Activated T-helper 1 cell treated with Interleukin-2 at 50 U/mL for 16 hours (primary cell): Measurements from ENCODE around the gene IFT27.
A peak's percentile ranks its signal among the peaks of the same experiment; 100 is the strongest.
"Not testable (repeated sequence)": the region's sequence is repeated elsewhere in the genome, so short reads cannot be mapped to it uniquely, and the experiment has no call there.

ENCODE experiments used
- DNase-seq: peaks from one replicate; pipeline ENCODE4 v3.0.0-alpha.2; 2020; ENCODE audit warnings: low read depth

The IFT27 gene

DNA sequence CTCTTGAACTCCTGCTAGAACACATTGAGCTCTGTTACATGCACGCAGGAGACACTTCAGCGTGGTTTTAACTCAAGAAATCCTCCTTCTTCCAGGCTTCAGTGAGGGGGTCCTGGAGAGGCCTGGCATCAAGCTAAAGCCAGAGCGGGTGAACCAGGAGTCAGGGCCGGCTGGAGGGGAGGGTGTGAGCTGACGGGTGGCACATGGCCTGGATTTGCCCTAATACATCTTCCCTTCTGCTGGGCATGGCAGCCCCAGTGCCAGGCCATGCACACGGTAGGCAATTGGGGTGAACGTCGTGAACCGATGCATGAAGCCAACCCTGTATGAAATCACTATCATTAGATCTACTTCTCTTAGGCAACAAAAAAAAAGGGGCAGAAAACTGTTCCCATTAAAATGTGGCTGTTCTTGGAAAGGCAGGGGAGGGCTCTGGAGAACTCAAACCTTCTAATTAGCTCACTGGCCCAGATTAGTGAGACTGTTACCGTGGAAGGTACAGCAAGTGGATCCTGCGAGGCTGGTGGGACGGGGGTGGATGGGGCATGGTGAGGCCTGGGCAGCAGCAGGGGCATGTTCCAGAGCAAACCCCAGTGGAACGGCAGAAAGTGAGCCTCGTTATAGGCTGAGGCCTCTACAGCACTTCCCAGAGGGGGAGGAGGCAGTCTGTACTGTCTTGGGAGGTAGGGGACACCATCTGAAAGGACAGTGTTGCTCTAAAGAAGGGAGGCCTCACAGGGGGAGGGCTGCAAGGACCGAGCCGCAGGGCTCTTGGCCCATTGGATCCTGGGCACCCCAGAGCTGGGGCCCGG, 10.6 kb downstream of the IFT27 start:
- DNase-seq, result no peak

DNA sequence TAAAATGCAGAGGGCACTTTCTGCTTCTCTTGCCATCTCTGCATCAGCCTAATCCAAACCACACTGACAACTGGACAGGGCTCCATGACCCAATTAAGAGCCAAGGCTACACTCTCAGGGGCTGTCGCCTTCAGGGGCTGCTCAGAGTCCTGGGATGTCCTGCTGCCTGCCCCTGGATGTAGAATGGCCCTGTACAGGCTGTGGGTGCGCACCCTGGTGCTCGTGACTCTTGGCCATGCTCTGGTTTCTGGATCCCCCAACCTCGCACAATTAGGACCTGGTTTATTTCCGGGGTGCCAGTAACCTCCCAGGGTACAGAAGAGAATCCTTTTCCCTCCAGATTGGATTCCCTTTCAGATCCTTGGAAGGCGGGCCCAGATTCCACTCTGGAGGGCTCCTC, 11.3 kb downstream of the IFT27 start:
- no peak for DNase-seq

DNA sequence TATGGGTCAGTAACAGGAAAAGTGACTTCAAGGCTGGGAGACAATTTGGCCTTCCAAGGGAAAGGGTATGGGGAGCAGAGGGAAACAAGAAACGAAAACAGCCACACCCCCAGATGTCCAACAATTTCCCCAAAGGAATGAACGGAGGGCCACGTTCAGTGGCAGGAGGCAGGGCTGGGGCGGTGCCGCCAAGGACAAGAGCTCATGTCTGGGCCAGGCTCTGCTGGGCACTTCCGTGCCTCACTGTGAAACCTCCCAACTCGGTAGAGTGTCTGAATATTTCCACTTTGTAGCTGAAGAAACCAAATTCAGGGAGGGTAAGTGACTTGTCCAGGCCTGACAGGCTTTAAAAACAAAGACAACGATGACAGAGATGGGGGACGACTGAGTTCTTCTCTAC, 11.9 kb downstream of the IFT27 start:
- no peak for DNase-seq

DNA sequence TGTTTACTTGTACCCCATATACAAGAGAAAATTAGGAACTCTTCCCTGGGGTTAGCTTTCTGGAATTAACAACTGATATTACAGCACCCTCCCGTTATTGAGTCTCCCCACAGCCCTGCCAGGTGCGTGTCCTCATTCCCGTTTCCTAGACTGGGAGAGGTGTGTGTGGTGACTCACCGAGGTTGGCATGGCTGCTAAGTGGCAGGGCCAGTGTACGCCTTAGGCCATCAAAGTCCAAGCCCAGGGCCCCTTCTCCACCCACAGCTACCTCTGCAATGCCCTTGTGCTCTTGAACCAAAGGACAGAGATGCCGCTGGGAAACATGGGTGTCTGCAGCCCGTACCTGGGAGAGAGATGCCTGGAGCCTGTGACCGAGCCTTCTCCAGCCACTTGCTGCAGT, 12.3 kb downstream of the IFT27 start:
- no peak for DNase-seq

DNA sequence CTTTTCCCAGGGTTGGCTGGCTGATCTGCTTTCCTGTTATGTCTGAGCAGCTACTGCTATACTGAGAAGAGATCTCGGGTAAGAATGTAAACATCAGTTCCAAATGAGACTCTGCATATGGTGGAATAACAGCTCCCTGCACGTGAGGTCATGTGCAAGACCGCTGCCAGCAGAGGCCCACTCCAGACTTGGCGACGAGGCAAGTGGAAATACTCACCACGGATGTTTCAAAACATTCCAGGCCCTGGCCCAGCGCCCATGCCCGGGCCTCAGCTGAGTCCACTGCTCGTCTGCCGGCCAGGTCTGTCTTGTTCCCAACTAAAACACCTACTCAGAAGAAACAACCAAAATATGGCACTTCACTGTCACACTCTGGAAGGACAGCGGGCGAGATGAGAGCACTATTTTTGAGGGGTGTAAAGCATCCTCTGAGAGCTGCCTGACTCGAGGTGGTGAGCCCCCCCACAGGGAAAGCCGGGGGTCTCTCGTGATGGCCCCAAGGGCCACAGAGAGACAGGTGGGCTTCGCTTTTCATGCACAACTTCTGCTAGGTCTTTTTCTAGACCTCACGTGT, 13.1 kb downstream of the IFT27 start:
- no peak for DNase-seq

DNA sequence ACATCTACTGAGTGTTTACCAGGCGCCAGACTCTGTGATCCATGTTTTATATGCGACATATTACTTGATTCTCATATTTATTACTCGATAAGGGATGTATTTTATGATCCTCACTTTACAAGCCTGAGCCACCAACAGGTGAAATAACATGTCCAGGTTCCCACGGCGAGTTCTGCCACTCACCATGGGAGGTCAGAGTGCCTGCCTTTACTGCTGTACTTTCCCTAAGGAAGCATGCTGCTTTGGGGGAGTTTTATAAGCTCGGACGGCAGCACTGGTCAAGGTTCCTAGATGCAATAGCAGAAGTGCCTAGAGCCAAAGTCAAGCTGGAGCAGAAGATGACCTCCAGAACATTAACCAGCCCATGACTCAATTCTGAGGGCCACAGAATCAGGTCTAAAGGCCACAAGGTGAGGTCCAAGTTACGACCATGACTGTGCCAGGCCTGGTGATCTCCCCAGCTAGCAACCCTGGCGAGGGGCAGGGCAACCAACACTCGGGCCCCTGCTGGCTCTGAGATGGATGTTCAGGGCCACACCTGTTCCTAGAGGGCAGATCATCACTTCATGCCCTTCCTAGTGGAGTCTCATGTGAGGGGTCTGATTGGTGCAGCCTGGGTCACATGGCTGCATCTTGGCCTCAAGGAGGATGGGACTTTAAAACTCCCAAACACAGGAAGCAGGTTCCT, 14.2 kb downstream of the IFT27 start:
- no peak for DNase-seq

DNA sequence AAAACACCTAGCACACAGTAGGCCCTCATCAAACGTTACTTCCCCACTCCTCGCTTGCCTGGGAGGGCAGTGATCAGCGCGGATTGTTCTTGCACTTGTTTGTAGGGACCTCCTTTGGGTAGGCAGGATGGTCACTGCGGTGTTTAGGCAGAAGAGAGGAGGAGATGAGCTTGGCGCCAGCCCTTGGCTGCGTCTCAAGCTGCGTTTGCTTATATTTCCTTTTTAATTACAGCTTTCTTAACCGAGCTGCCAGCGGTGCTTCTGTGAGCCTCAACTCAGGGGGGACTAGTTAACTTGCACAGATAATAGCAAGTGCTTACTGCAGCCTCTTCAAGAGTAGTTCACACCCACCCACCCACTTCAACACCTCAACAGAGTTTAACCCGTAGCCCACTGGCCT, 15.1 kb downstream of the IFT27 start:
- no peak for DNase-seq

DNA sequence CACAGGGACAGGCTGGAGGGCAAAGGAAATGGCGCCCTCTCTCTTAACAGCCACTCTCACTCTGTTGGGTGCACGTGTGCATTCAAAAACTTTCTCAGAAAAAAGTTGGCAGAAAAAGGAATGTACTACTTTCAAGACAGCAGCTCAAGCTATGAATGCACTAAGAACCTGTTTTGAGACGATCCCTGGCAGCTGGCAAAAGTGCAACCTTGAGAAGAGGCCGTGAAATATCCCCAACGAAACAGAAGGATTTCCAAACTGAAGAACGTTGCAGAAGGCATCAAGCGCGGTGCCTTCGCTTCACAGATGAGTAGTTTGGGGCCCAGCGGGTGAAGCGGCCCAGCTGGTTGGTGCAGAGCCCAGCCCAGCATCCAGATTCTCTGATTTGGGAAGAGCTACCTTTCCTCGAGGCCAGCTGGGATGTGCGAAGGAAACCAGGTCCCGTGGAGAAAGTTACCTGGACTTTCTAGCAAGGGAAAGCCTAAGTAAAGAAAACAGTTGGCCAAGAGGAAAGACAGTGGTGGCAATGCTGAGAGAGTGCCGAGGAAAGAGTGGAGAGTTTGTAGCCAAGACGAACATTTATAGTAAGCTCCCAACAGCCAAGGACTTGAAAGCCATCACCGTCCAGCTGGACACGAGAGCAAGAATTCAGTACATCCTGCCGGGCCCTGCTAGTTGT, 16.3 kb downstream of the IFT27 start:
- no peak for DNase-seq

DNA sequence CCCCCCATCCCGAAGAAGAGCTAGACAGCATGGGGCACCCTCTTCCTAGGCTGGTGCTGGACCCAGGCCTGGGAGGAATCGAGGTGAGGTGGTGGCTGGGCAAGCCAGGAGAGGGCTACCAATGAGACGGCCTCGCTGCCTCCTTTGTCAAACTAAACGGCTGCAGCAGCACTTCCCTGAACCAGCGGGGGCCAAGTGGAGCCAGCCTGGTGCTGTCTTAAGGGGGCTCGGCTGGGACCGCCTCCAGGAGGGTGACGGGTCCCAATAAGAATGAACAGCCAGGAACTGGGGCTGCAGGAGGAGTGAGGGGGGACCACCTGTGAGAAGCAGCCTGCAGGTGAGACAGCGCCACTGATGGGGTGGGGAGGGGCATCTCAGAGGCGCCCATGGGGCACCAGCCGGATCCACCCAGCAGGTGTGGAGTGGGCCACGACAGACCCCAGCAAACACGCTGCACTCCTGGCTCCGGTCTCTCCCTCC, 17.1 kb downstream of the IFT27 start:
- DNase-seq, result no peak

DNA sequence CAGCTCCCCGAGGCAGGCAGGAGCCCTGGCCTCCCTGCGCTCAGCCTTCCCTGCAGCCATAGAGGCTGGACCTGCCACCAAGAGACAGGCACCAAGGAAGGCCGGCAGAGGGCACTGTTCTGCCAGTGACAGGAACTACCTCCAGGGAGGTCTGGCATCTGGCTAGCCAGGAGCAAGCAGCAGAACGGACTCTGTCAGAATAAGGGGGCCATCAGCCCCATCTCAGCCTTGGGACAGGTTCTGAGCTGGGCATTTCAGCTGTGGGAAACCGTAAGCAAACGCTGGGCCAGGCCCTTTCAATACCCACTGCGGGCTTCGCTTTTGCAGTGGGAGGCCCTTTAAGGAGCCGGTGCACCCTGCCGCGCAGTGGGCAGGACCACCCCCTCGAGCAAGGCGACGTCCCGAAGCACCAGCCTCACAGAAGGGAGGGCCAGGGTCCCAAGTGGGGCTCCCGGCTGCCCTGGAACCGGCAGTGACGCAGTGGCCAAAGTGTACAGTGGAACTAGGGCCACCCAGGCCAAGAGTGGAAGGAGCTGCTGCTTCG, 18.2 kb downstream of the IFT27 start:
- DNase-seq, result peak; percentile 50

DNA sequence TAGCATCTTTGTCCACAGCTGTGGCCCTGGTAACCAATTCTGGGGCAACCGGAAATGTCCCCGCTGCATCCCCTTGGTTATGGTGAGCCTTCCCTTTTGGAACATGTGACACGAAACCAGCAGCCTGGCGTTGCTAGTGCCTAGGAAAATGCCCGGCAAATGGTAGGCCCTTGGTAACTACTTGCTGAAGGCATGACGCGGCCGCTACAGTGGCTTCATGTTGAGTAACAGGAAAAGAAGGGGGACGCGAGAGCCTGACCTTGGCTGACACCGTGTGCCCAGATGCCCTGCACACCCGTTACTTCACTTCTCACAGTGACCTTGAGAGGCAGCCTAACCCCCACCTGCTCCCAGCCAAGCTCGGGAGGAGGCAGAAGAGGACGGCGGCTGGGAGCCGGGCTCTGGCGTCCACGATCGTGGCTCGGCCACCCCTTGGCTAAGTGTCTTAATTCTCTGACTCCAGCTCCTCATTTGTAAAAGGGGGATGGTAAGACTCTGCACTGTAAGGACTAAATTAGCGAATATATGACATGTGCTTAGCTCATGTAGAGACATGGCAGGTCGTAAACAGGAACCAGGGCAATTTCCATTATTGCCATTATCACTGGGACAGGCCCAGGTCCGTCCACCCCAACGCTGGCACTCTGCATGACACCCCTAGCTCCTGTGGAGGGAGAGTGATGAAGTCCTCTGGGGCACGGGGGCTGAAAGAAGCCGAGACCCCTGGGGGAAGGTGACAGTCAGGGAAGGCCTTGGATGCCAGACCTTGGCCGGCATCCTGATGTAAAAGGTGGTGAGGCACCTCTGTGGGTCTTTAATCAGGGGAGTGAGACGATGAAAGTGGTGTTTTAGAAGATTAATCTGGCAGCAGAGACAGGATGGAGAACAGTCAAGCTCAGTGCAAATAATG, 18.9 kb downstream of the IFT27 start:
- no peak for DNase-seq

DNA sequence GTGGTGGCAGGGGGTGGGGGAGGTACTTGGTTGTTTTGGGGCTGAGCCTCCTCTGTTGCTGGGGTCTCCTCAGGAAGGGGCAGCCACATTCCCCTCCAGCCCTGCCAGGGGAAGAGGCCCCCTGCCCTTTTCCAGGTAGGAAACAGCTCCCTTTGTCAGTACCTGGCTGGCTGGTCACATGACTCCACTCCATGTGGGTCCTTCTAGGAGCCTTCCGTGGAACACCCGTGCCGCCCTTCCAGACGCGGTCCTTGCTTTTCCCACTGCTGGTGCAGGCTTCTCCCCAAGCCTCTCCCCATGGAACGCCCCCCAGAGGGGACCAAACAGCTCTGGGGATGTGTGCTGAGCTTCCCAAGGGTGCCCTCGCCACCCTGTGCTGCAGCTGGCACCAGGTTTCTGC, 19.9 kb downstream of the IFT27 start:
- DNase-seq, result no peak

DNA sequence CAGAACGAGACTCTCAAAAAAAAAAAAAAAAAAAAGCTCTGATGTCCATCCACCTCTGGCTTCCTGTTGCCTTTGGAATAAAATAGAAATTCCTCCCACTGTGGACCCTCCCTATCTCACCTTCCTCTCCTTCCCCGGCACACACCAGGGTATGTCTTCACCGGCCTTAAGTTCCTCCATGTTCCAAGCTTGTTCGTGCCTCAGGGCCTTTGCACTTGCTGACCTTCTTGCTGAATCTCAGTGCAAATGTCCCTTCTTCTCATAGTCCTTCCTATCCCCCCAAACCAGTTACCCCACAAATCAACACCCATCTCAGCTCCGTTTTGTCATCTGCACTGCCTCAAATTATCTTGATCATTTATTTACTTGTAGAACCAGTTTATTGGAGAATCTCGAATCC, 20.6 kb downstream of the IFT27 start:
- DNase-seq, result no peak

DNA sequence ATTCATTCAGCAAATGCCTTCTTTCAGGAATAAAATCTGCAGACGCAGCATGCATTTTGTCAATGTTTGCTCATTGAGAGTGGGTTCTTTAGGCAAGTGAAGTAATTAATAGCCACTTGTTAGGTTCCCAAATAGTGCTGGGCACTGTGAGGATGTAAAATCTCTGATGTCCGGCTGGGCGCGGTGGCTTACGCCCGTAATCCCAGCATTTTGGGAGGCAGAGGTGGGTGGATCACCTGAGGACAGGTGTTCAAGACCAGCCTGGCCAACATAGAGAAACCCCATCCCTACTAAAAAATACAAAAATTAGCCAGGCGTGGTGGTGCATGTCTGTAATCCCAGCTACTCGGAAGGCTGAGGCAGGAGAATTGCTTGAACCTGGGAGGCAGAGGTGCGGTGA, 21.0 kb downstream of the IFT27 start:
- not testable (repeated sequence) for DNase-seq

DNA sequence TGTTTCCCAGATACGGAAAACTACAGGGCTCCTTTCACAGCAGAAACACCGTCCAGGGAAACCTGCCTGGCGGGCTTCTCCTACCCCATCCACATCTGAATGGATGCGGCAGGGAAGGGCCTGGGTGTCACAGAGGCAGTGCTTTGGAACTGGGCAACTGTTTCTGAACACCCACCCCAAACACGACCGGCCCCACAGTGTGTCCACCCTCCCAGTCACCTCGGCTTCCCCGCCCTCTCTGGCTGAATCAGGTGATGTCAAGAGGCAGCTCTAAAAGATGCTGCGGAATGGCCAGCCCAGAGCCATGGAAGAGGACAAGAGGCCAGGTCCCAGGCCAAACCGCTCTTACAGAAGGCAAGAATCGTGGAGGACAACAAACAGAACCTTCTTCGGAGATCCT, 22.0 kb downstream of the IFT27 start:
- no peak for DNase-seq

DNA sequence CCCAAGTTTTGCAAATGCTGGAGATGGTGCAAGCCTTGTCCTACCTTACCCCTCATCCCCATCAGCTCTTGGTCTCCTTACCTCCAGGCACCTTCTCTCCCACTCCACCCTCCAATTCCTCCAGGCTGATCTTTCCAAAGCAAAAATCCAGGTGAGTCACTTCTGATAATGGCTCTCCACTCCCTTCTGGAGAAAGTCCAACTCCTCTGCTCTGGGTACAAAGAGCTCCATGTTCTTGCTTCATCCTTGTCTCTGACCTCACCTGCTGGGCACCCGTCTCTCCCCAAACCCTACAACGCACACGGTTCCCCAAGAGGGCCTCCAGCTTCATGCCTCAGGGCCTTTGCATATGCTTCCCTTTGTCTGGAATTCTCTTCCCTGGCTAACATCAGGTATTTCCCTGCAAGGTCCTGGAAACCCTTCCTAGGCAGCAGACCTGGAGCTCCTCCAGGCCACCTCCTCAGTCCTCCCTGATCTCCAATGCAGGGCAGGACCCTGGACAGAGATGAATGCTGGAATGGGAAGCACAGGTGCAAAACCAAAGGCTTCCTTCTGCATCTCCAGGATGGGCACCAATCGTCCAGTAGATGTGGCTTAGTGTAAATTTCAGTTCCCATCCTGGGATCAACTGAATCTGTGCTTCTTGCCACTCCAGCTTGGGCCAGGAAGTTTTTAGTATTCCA, 22.7 kb downstream of the IFT27 start:
- DNase-seq, result no peak

DNA sequence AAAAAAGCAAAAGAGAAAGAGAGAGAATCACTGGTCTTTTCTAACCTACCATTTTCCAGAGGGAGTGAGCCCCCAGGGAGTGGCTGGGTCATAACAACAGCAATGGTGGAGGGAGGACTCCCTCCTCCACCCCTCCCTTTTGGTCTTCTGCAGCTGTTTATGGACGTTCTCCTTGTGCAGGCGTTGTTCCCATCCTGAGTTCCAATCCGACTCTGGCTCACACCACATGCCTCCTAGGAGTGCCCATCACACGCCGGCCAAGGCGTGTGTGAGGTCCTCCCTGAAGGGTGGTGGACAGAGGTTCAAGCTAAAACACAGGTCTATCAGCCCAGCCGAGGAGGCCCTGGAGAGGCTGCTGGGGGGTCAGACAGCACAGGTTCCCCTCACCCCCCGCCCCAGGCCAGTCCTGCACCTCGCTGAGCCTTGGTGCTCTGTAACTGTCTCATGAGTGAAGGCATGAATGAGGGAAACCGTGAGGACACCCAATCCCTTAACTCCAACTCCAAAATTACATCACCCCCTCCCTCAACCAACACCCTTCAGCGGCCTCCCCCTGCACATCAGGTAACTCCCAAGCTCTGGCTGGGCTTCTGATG, 29.4 kb downstream of the IFT27 start:
- no peak for DNase-seq

DNA sequence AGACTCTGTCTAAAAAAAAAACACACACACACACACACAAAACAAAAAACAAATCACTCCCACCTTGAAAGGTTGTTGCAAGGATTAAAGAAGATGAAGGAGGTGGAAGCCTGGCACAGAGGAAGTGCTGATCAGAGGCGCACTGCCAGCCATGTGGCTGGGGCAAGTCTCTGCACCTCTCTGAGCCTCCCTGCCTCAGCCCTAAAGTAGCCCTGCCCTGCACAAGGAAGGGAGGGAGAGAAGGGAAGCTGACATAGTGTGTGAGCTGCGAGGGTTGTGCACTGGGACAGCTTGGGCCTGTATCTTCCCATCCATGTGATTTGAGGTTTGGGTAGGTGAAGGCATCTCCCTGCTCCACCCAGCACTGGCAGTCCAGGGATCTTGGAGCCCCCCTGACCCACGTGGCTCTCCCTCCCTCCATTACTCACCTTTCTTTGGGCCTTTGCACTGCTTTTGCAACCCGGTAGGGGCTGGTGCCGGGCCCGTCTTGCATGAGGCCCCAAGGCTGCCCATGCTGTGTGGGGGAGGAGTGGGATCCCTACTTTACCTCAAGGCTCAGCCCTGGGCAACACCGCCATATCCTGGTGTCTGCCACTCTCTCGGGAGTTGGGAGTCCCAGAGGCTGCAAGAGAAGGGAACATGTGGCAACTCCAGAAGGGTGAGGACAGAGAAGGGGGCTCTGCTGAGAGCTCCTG, 30.5 kb downstream of the IFT27 start:
- DNase-seq, result no peak

DNA sequence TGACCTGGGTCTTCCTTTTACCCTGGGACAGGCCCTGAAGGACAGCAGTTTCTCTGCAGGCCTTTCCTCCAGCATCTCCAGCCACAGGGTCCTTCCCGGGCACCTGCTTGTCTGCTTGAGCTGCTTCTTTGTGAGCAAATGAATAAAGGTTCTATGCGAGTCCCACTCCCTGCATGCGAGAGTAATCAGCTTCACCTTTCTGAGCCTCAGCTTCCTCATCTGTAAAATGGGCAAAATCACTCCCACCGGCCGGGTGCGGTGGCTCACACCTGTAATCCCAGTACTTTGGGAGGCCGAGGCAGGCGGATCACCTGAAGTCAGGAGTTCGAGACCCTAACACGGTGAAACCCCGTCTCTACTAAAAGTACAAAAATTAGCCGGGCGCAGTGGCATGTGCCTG, 31.1 kb downstream of the IFT27 start:
- DNase-seq, result no peak

DNA sequence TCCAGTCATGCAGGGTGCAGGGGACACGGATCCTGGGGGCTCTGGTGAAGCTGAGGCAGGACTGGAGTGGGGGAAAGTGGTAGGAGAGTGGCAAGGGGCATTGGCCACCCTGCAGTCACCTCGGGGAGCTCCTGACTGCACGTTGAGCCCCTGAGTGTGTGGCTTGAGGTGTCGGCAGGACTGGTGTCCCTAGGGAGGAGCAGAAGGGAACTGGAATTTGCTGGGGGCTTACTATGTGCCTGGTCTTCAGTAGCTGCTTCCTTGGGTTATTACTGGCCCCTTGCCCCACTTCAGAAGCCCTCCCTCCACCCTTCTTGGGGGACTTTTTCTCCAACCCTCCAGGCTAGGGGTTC, 31.5 kb downstream of the IFT27 start:
- DNase-seq, result no peak
